PC-3 (cell line): ENCODE measurements around the gene SETMAR. TPM values are rescaled to one million over a fixed set of nuclear protein-coding genes. Genes with fewer than 3 reads are reported as not detected.
"Not testable (repeated sequence)": the region's sequence is repeated elsewhere in the genome, so short reads cannot be mapped to it uniquely, and the experiment has no call there.

Source experiments
- ATAC-seq: fragments of 200-7000 bp; cut with Tn5 transposase; 2 replicates; pipeline ENCODE4 v1.9.1; 2020; ENCODE audit warnings: mild to moderate bottlenecking, moderate library complexity
- BruUV-seq: library from RNA; stranded (reverse); fragments of 400-500 nt; replicated peaks from 2 replicates; lab custom pipeline; 2021; lab: Mats Ljungman, UMichigan
- CTCF ChIA-PET: fragments of 300-600 bp; sonication (Branson Sonifier 250); formaldehyde crosslinking; loops from one replicate; lab custom pipeline; 2022; ENCODE audit warnings: antibody characterized with exemption; lab: Charles Lee
- POLR2A ChIA-PET: fragments of 300-600 bp; sonication (Branson Sonifier 250); formaldehyde crosslinking; loops from one replicate; lab custom pipeline; 2022; ENCODE audit warnings: antibody characterized with exemption; ENCODE audit not compliant: unreplicated experiment; lab: Charles Lee
- DNase-seq: peaks from one replicate; pipeline ENCODE4 v3.0.0-alpha.2; 2015
- H2AFZ ChIP-seq: fragments of 300-600 bp; sonication (generic); 2 replicates; pipeline ENCODE4 v1.6.0; 2016; ENCODE audit warnings: antibody characterized with exemption, low read length
- H3F3A ChIP-seq: fragments of 300-600 bp; sonication (generic); one replicate; pipeline ENCODE4 v1.6.0; 2017; ENCODE audit warnings: antibody characterized with exemption, low read length, control low read depth, mild to moderate bottlenecking; ENCODE audit not compliant: unreplicated experiment
- H3K27ac ChIP-seq: fragments of 300-600 bp; sonication (generic); 2 replicates; pipeline ENCODE4 v1.5.1; 2016; ENCODE audit warnings: mild to moderate bottlenecking, low read length
- H3K27me3 ChIP-seq: fragments of 300-600 bp; sonication (generic); 2 replicates; pipeline ENCODE4 v1.6.1; 2016; ENCODE audit warnings: low read length, mixed read lengths
- H3K36me3 ChIP-seq: fragments of 300-600 bp; sonication (generic); 2 replicates; pipeline ENCODE4 v1.6.1; 2016; ENCODE audit warnings: low read depth, mixed run types, low read length, mixed read lengths
- H3K4me1 ChIP-seq: fragments of 300-600 bp; sonication (generic); 2 replicates; pipeline ENCODE4 v1.5.1; 2016; ENCODE audit warnings: low read length; ENCODE audit not compliant: insufficient read depth
- H3K4me2 ChIP-seq: fragments of 300-600 bp; sonication (generic); 2 replicates; pipeline ENCODE4 v1.6.0; 2016; ENCODE audit warnings: low read length
- H3K4me3 ChIP-seq: fragments of 300-600 bp; sonication (generic); 2 replicates; pipeline ENCODE4 v1.5.1; 2016; ENCODE audit warnings: mild to moderate bottlenecking, low read length, mixed read lengths
- H3K79me2 ChIP-seq: fragments of 300-600 bp; sonication (generic); 2 replicates; pipeline ENCODE4 v1.6.1; 2017; ENCODE audit warnings: low read length, mixed read lengths
- H3K9ac ChIP-seq: fragments of 300-600 bp; sonication (generic); 2 replicates; pipeline ENCODE4 v1.6.0; 2016; ENCODE audit warnings: mild to moderate bottlenecking, low read length
- H3K9me2 ChIP-seq: fragments of 300-600 bp; sonication (generic); replicated peaks from 2 replicates; pipeline ENCODE4 v1.6.1; 2016; ENCODE audit warnings: mixed run types, low read length, mixed read lengths
- H3K9me3 ChIP-seq: fragments of 300-600 bp; sonication (generic); 2 replicates; pipeline ENCODE4 v1.6.1; 2016; ENCODE audit warnings: low read length, mixed read lengths
- H4K20me1 ChIP-seq: fragments of 300-600 bp; sonication (generic); 2 replicates; pipeline ENCODE4 v1.6.1; 2016; ENCODE audit warnings: low read length, mixed read lengths
- CTCF ChIP-seq: fragments of 300-600 bp; sonication (generic); conservative IDR thresholded peaks from 2 replicates; pipeline ENCODE4 v1.5.1; 2017; ENCODE audit warnings: antibody characterized with exemption, low read depth, mild to moderate bottlenecking, low read length
- EZH2 ChIP-seq: fragments of 300-600 bp; sonication (generic); IDR thresholded peaks from one replicate; pipeline ENCODE4 v1.6.1; 2017; ENCODE audit warnings: antibody characterized with exemption, mild to moderate bottlenecking, low read length; ENCODE audit not compliant: unreplicated experiment
- EZH2phosphoT487 ChIP-seq: fragments of 300-600 bp; sonication (generic); IDR thresholded peaks from 2 replicates; pipeline ENCODE4 v1.6.1; 2018; ENCODE audit warnings: mild to moderate bottlenecking, antibody characterized with exemption, low read length, borderline replicate concordance
- intact Hi-C: fragments of 100-400 bp; cut with micrococcal nuclease; formaldehyde crosslinking; loops from 2 replicates; pipeline ENCODE4 v1.9.0; 2023
- total RNA-seq: library from RNA; depleted of rRNA; stranded (reverse); fragments of >200 nt; gene quantifications from 2 replicates; pipeline ENCODE4 v1.2.3, GENCODE V29; 2014

SETMAR gene
- total RNA-seq, 1 experiment from 2014 or later = 17.5 TPM

GRCh38 chr3:4302747-4303146 lies 422 bp upstream of the SETMAR start:
- Histone ChIP-seq H3K9me2 (no peaks in the 10 kb centered on the region), H3F3A (no peaks in the 10 kb centered on the region), H3K4me3 (peak overlapping the region; percentile 89), H3K27ac (no peak overlapping the region), H3K27me3 (no peaks in the 10 kb centered on the region), H3K79me2 (peaks cover 17% of the 10 kb centered on the region), H3K4me1 (peaks cover 9% of the 10 kb centered on the region; the same call in 1 of the 2 replicates), H2AFZ (peak overlapping the region; percentile 98), H3K9me3 (no peaks in the 10 kb centered on the region), H4K20me1 (no peaks in the 10 kb centered on the region), H3K9ac (peak overlapping the region; percentile 84; the same call in 1 of the 2 replicates), H3K36me3 (no peaks in the 10 kb centered on the region), H3K4me2 (peak overlapping the region; percentile 99)
- intact Hi-C loops = no loop called here
- ATAC-seq (no peak), DNase-seq (no peak)
- TF ChIP-seq CTCF (no peak), EZH2 (no peak), EZH2phosphoT487 (no peak)
- ChIA-PET POLR2A (no interaction called here), CTCF (no interaction called here)
- no TSS peak for BruUV-seq

- H3K36me3 ChIP-seq, CTCF ChIA-PET, H2AFZ ChIP-seq, H3K4me3 ChIP-seq, BruUV-seq, intact Hi-C loops, ATAC-seq, H3K4me1 ChIP-seq, H3K27ac ChIP-seq, H3K9ac ChIP-seq, H3K9me2 ChIP-seq, H3K9me3 ChIP-seq, POLR2A ChIA-PET, DNase-seq, H3K27me3 ChIP-seq, H3F3A ChIP-seq, H4K20me1 ChIP-seq: not testable (repeated sequence)
- peaks cover 17% of the 10 kb centered on the region for H3K79me2 ChIP-seq
- H3K4me2 ChIP-seq = peak overlapping the region; percentile 99; the same call in 1 of the 2 replicates
These were observed 2.0 kb downstream of the SETMAR start for GRCh38 chr3:4305210-4305609.

- Histone ChIP-seq H3K4me3 (no peak overlapping the region), H3K9me2 (no peaks in the 10 kb centered on the region), H3K9me3 (no peaks in the 10 kb centered on the region), H3K36me3 (no peaks in the 10 kb centered on the region), H3K27me3 (no peaks in the 10 kb centered on the region), H3K4me1 (peaks cover 9% of the 10 kb centered on the region; the same call in 1 of the 2 replicates), H3K4me2 (no peak overlapping the region), H3F3A (no peaks in the 10 kb centered on the region), H3K79me2 (peaks cover 17% of the 10 kb centered on the region), H4K20me1 (no peaks in the 10 kb centered on the region), H3K9ac (no peak overlapping the region), H3K27ac (no peak overlapping the region), H2AFZ (no peak overlapping the region)
- CTCF ChIA-PET = no interaction called here
- POLR2A ChIA-PET = interaction anchor here (0.7 kb wide), 1 partner anchor 27 kb away, joined by 3 read pairs; no protein-coding TSS in a partner anchor
- DNase-seq (no peak), ATAC-seq (no peak)
- intact Hi-C loops = no loop called here
- no peak for TF ChIP-seq EZH2phosphoT487
- BruUV-seq = no TSS peak
These were observed 2.9 kb downstream of the SETMAR start for GRCh38 chr3:4306091-4306490.

- BruUV-seq = no TSS peak
- ATAC-seq (no peak), DNase-seq (no peak)
- Histone ChIP-seq H3K79me2 (peaks cover 17% of the 10 kb centered on the region), H3K27me3 (no peaks in the 10 kb centered on the region), H3K4me3 (no peak overlapping the region), H3K4me1 (peaks cover 9% of the 10 kb centered on the region; the same call in 1 of the 2 replicates), H3K27ac (no peak overlapping the region), H3K9me3 (no peaks in the 10 kb centered on the region), H3F3A (no peaks in the 10 kb centered on the region), H3K9me2 (no peaks in the 10 kb centered on the region), H4K20me1 (no peaks in the 10 kb centered on the region), H3K4me2 (no peak overlapping the region), H3K9ac (no peak overlapping the region), H3K36me3 (no peaks in the 10 kb centered on the region), H2AFZ (no peak overlapping the region)
- TF ChIP-seq EZH2 (no peak), CTCF (no peak), EZH2phosphoT487 (no peak)
- ChIA-PET POLR2A (no interaction called here), CTCF (interaction anchor here (0.6 kb wide), 1 partner anchor 319 kb away, joined by 3 read pairs; no protein-coding TSS in a partner anchor)
- intact Hi-C loops = no loop called here
These were observed 3.7 kb downstream of the SETMAR start for GRCh38 chr3:4306860-4307259.
